Activated CD8-positive, alpha-beta memory T cell treated with anti-CD3 and anti-CD28 coated beads for 1 hour (primary cell): Measurements from ENCODE around the gene ALDH1L2.

Experiments
- DNase-seq, 2 donors: peaks; one replicate each; pipeline ENCODE4 v3.0.0-alpha.2; 2020; ENCODE audit warnings: low read depth in 1 of 2; ENCODE audit errors: extremely low read depth in 1 of 2

ALDH1L2 gene

DNA sequence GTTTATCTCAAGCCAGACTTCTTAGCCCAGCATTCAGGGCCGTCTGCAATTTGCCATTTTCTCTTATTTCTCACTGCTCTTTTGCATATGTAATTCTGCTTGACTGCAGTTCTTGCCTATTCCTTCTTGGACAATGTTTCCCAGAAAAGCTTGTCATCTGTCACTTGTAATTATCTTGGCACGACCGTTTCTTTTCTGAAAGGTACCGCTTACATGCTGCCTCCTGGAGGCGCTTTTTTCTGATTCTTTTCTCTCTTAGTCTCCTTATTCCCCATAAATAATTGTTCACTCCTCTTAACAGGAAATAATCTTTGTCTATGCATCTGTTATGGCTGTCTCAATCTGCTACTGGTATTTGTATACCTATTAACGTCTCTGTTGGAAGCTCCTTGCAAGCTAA lies 1.2 kb upstream of the ALDH1L2 start:
- DNase-seq, result no peak

DNA sequence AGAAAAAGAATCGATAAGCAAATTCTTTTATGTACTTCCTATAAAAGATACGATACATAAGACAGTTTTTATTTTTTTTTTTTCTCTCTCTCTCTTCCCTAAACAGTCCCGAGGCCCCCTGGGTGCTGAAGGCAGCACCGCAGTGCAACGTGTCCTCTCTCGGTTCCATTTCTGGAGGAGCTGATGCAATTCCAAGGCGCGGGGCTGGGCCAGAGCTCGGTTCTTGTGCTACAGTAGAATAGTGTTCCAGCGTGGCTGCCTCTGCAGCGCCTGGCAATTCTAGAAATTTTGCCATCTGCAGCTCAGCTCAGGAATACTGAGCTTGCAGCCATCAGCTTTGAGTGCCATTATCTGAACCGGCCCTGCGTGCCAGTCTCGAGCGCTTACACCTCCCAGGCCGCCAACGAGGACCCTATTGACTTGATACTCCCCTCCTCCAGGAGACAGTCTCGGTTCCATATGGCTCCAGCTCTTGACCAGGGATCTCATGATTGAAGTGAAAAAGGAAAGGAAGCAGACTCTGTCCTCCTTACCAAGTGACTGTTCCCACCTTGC lies 630 bp downstream of the ALDH1L2 start:
- no peak for DNase-seq

DNA sequence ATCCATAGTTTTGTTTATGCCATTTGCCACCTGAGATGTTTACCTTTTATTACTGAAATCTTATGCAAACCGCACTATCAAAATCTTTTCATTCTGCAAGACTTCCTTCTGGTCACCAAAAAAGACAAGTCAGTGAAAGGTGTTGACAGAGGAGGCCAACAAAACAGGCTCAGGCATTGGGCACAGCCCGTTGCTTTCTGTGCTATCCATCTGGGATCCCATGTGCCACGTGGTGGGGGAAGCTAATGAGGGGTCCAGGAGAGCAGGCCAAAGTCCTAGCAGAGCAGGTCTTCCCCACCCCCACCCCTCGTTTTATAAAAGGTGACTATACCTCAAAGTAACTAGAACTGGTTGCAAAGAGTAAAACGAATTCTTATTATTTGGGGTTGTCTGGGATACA lies 1.2 kb downstream of the ALDH1L2 start:
- no peak for DNase-seq

DNA sequence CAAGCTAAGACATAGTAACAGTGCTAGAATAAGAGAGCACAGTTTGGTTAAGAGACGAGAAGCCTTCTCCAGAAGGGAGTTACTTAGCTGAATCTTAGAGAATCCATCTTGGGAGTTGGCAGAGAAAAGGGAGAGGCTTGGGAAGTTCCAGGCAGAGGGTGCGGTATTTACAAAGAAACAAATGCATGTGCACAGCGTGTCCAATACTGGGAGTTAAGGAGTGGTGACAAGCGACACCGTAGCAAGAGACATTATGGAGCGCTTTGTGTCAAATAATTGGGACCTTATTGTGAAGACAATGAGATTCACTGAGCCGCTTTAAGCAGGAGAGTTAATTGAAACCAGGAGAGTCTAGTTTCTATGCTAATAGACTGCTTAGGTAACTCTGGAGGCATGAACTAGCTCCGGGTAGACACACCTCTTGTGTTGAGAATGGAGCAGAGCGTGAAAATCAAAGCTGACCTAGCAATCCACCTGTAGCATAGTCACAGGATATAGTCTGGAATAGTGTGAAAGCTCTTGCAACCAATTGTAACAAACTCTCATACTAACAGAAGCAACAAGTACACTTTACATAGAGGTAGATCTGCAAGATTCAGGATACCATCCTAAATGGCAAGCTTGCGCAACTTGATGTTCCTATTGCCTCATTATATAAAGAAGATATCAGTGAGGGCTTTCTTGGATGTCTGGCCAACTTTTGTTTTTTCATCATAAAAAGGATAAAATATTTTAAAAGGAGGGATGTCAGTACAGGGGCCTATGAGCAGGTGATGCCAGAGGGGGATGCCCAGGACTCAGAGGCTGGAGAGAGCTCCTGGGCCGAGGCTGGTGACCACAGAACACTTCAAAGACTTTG lies 5.3 kb downstream of the ALDH1L2 start:
- DNase-seq, result no peak

DNA sequence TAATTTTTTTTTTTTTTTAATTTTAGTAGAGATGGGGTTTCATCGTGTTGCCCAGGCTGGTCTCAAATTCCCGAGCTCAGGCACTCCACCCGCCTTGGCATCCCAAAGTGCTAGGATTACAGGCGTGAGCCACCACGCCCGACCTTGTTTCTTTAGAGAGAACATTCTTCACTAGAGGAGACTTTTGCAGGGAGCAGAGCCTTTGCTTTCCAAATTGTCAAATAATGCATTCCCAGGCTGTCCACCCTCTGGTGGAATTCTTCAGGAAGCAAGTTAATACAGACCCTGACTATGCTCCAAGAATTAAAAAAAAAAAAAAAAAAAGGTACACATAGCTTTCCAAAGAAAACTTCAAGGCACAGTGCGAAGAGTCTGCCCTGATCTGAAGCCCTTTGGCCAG lies 6.8 kb downstream of the ALDH1L2 start:
- DNase-seq, result no peak

DNA sequence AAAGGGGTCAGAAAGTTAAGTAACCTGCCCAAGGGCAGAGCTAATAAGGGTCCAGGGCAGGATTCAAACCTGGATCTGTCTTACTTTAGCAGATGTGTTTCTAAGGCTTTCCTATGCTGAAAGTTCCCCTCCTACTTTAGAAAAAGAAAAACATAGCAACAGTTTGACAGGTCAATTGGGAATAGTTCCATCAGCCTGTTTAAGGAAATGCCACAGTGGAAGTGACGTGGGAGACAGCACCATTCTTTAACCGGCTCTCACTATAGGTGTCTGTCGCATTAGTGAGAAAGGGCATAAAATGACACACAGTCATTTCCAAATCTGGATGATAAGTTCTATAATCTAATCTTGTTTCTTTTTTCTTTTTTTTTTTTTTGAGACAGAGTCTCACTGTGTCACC lies 7.3 kb downstream of the ALDH1L2 start:
- no peak for DNase-seq

DNA sequence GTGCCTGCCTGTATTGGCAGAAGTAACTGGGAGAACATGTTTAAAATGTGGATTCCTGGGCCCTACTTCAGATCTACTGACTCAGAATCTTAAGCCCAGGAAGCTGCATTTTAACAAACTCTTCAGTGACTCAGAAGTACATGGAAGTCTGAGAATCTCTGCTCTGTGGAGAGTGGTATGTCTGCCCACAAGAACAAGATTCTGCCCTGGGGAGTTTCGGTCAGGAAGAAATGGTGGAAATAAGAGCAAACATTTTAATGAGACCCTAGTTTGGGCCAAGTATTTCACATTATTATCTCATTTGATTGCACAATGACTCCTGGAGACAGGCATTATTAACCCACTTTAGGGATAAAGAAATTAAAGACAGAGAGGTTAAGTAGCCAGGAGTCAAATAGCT lies 8.2 kb downstream of the ALDH1L2 start:
- DNase-seq, result no peak

DNA sequence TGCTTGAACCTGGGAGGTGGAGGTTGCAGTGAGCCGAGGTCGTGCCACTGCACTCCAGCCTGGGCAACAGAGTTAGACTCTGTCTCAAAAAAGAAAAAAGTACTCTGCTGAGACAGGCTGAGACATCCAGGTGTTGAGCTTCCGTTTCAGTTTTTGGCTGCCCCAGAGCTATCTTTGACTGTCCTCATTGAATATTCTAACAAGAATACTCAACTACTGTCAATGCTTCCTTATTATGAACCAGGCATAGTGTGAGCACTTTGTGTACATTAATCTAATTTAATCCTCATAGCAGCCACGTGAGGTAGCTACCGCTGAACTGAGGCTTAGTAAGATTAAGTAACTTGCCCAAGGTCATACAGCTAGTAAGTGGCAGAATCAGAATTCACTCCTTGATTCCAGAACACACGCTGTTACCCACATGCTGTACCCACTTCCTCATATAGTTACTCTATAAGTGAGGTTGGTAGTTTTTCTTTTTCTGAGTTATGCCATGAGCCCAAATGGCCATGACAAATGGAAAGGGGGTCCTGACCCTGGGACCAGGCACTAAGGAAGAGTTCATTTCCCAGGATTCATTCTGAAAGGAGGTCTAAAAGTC lies 11.3 kb downstream of the ALDH1L2 start:
- DNase-seq, result no peak

DNA sequence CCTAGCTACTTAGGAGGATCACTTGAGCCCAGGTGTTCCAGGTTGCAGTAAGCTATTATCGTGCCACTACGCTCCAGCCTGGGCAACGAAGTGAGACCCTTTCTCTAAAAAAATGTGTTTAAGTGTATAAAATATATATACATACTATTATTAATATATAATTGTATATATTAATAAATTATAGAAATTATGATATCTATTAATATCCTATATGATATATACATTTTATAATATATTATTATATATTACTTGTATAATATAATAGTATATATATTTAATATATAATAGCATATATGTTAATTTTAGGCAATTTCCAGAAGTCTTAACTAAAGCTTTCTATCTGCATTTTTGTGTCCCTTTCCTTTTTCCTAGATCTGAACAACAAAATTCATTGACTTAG lies 12.3 kb downstream of the ALDH1L2 start:
- no peak for DNase-seq

DNA sequence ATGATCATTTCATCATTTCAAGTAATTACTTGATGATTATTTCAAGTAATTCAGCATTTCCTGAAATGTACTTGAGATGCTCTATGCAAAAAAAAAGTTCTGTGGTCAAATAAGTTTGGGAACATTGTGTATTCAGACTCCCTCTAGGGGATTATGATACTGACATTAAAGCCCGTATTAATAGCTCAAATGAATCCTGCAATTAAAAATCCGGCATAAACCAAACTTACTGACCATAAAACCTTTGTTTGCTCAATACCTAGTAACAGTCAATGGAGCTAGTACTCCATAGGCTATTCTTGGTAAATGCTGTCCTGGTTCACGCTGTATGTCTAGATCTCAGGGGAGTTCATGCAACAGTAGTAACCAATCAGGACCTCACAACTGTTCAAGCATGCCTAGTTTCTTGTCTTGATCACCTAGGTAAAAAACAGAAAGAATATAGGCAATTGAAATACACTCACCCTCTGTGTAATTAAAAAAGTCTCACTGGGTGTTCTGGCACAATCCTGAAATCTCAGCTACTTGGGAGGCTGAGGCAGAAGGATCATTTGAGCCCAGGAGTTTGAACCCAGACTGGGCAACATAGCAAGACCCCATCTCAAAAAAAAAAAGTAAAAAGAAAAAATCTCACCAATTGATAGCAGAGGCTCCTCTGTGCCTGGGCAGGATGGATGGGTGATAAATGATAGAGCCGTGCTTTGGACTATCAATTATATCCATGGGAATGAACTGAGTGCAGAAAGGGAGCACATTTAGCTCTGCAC lies 14.1 kb downstream of the ALDH1L2 start:
- no peak for DNase-seq

DNA sequence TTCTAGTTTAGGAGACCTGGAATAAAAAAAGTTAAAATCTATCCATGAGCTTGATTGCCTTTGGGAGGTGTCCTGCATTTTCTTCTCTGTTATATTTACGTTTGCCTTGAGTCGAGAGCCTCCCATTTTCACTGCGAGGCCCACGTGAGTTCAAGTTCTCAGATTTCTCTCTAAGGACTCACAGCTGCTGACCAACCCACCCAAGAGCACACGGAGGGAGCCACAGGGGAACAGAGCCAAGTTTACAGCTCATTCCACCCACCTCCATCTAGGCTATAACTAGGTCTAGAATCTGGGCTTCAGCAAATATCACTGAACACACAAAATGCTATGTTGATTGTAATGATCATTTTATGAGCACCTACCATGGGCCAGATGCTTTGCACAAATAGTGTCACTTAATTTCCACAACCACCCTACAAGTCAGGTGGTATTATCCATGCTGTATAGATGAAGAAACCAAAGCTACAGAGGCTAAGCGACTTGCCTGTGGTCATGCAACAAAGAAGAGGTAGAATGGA lies 16.7 kb downstream of the ALDH1L2 start:
- no peak for DNase-seq

DNA sequence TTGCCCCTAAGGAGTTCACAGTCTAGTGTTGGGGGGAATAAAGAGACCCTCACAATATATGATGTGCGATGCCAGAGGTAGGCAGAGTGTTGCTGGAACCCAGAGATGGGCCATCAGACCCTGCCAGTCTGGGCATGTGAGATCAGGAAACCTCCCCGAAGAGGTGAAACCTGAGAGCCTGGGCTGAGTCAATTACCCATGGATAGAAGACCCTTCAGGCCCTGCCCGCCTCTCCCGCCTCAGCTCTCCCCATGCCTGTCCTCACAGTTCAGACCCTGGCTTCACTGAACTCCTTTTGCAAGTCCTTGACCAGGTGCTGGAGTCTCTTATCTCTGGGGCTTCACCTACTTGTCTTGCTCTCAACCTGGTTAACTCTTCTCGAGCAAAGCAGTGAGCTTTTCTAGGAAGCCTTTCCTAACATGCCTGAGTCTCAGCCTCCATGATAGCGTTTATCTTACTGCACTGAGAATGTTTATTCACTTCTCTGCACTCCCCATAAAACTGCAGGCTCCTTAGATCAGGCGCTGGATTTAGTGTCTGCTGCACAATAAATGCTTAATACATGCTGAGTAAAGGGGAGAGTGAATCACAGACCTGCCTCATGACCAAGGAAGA lies 19.6 kb downstream of the ALDH1L2 start:
- no peak for DNase-seq

DNA sequence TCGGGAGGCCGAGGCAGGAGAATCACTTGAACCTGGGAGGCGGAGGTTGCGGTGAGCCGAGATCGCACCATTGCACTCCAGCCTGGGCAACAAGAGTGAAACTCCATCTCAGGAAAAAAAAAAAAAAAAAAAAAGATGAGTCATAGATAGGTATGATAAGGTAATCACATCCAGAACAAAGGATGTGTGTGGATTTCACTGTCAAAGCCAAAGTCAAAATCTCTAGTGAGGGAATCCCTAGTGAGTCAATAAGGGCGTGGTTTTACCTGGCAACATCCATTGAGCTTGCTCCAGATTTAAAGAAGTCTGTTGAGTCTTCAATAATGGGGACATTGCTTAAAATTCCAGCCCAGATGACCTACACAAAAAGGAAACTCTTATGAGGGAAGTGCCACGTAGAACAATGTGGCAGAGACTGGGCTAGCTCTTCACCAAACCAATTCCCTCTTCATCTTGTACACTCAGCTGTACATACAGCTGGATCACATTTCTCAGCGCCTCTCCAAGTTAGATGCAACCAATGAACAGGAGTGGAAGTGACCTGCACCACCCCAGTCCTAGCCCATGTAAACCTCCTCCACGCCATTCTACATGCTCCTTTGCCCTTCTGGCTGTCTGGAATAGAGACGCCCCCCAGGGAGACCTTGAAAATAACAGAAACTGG lies 23.4 kb downstream of the ALDH1L2 start:
- DNase-seq, result no peak

DNA sequence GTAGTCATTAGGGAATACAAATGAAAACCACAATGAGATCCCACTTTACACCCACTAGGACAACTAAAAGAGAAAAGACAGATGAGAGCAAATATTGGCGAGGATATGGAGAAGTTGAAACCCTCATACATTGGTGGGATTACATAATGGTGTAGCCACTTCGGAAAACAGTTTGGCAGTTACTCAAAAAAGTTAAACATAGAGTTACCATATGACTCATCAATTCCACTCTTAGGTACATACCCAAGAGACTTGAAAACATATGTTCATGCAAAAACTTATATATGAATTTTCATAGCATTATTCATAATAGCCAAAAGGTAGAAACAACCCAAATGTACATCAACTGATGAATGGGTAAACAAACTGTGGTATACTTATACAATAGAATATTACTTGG lies 27.1 kb downstream of the ALDH1L2 start:
- DNase-seq, result no peak

DNA sequence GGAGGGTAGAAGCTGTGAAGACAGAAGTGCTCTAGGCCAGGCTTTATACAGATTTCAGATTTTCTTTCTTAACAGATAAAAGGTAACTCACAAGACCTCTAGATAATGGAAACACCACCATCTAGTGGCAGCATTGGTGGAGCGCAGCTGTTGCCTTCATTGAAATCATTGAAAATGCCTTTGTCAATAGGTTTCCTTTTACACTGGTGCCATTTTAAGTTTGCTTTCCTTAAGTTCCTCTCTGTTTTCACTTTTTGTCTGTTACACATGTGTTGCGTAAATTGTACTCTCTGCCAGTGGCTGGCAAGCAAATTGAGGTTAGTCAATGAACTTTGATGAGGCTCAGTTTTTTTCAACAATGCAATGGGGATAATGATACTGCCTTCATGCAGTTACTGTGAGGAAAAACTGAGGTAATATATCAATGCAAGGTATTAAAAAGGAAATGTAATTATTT lies 31.1 kb downstream of the ALDH1L2 start:
- peak; percentile 18 to 47 for DNase-seq

DNA sequence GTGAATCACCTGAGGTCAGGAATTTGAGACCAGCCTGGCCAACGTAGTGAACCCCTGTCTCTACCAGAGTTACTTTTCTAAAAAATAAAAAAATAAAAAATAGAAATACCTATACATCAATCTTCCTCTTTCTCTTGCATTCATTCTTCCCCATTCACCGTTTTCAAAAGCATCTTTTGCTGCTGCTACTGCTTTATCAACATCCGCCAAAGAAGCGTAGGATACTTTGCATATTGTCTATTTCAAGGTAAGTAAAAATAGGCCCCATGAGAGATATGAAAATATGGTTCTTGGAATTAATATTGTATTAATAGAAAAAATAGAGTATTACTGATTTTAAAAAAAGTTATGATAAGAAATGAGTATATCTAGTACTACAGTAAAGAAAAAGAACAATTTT lies 32.3 kb downstream of the ALDH1L2 start:
- no peak for DNase-seq

DNA sequence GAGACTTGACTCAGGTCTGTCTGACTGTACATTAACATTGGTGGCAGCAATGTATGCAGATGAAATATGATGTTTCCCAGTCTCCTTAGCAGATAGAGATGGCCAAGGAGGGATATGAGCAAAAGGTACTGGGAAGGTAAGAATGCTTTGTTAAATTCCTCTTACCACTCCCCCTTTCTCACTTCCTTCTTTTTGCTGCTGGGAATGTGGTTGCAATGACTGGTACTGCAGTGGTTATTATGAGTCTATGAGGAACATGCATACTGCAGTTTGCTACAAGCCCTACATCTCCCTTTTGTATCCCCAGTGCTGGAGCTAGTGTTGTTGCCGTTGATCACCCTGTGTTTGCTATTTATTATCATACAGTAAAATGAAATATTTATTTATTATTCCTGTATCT lies 35.9 kb downstream of the ALDH1L2 start:
- no peak for DNase-seq

DNA sequence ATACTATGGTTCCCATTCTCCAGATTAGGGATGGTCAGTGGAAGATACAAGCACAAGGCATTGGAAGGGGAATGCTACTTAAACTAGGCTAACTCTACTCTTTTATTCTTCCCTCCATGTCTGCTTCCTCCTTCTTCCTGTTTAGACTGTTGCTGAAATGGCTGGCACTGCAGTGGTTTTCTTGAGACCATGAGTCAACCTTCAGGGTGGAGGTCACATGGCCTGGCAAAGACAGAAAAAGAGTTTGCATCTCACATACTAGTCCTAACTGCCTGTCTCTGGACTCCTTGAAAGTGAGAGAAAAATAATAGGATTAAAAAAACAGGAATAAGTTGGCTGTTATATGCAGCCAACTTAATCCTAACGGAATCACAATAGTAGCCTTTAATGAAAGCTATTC lies 37.0 kb downstream of the ALDH1L2 start:
- DNase-seq, result no peak

DNA sequence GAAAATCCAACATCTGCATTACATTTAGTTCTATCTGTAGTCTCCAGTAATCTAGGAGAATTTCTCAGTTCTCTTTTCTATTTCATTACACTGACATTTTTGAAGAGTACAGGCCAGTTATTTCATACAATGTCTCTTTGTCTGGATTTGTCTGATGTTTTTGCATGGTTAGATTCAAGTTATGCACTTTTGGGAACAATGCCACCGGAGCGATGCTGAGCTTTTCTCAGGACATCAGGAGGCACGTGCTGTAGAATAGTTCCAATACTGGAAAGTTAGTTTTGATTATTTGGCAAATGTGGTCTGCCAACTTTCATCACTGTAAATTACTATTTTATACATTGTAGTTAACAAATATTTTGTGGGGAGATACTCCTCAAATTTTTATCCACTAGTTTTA lies 43.1 kb downstream of the ALDH1L2 start:
- DNase-seq, result no peak

DNA sequence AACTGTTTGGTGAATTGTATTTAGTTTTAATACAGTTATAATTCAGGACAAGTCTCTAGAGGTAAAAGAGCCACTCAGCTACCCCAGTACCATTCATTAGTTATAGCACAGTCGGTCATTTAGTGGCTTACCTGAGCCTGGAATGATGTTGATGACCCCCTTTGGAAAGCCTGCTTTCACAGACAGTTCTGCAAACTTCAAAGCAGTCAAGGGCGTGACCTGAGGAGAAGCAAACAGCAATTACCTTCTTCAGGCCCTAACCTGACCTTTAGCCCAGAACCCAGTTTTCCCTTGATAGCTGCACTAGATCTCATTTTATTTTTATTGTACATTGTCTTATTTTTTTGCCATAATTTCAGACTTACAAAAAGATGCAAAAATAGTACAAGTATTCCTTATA lies 43.8 kb downstream of the ALDH1L2 start:
- no peak for DNase-seq
